D341Med (cell line): Measurements from ENCODE around the gene RELN.
"Not testable (repeated sequence)": the region's sequence is repeated elsewhere in the genome, so short reads cannot be mapped to it uniquely, and the experiment has no call there.

Experiments
- DNase-seq: peaks from one replicate; pipeline ENCODE4 v3.0.0; 2012; ENCODE audit warnings: low spot score

RELN gene

DNA sequence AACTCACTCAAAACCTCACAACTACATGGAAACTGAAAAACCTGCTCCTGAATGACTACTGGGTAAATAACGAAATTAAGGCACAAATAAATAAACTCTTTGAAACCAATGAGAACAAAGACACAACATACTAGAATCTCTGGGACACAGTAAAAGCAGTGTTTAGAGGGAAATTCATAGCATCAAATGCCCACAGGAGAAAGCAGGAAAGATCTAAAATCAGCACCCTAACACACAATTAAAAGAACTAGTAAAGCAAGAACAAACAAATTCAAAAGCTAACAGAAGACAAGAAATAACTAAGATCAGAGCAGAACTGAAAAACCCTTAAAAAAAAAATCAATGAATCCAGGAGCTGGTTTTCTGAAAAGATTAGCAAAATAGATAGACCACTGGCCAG is 202.4 kb downstream of the RELN start:
- DNase-seq, result not testable (repeated sequence)

DNA sequence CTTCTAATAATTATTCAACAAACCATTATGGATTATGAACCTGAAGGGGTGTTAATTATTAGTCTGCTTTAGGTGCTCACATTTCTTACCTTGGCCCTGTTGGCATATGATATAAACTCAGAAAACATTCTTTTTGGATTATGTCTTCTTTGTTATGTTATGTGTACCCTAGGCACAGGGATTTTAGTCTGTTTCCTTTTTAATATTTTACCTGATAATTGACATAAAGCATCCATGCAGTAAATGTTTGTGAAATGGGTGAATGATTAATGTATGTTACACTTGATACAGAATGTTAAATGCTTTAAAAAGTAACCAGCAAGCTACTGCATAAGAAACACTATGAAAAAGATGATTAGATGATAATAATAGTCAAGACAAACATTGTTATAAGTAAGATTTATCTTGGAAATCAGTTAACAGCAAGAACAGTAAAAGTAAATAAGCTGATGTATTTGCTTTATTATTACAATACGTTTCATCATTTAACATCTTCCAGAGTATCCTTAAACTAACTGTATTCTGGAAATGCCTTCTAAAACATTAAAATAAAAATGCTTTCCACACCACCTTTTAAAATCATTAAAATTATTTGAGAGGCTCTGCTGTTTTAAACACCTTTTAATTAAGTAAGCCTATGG is 204.7 kb downstream of the RELN start:
- DNase-seq, result no peak

DNA sequence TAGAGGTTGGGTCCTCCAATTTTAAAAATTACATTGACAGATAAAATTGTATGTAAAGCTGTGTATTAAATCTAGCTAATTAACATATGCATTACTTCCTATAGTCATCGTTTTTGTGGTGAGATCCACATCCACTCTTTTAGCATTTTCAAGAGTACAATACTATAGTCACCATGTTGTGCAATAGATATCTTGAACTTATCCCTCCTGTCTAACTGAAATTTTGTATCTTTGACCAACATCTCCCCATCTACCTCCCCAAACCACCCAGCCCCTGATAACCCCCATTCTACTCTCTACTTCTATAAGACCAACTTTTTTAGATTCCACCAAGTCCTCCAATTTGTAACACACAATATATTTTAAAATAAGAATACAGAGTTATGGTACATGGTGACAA is 208.0 kb downstream of the RELN start:
- DNase-seq, result no peak

DNA sequence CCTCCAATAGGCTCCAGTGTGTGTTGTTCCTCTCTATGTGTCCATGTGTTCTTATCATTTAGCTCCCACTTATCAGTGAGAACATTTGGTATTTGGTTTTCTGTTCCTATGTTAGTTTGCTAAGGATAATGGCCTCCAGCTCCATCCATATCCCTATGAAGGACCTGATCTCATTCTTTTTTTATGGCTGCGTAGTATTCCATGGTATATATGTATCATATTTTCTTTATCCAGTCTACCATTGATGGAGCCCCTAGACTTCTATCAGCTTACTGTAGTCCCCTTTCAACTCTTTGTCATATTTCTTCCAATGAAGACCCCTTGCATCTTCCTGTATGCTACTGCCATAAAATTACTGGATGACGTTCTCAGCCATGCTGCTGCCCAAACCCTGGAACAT is 208.9 kb downstream of the RELN start:
- not testable (repeated sequence) for DNase-seq

DNA sequence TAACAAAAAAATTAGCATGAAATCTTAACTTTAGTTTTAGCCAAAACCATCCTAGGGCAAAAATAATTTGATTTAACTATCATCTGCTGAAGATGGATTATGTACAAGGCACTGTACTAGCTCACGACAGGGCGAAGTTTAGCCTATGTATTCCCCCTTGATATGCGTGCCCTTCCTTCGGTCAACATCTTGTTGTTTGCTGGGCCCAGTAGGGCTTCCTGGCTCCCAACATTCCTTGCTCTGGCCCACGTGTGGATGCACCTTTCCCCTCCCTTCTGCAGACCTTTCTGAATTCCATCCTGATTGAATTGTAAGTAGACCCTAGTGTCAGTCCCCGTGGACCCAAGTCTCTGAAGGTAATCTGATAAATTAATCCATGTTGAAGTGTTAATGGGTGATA is 212.0 kb downstream of the RELN start:
- DNase-seq, result no peak

DNA sequence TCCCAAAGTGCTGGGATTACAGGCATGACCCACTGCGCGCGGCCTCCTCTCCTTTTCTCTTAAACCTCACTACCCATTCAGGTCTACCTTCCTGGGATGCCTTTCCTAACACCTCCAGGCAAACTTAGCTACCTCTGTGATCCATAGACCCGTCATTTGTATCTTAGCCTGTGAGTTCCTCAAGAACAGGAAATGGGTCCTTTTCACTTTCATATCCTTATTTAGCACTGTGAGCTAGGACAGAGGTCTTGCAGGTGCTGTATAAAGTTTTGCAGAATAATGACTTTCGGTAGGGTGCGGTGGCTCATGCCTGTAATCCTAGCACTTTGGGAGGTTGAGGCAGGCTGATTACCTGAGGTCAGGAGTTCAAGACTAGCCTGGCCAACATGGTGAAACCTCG is 215.7 kb downstream of the RELN start:
- DNase-seq, result no peak

DNA sequence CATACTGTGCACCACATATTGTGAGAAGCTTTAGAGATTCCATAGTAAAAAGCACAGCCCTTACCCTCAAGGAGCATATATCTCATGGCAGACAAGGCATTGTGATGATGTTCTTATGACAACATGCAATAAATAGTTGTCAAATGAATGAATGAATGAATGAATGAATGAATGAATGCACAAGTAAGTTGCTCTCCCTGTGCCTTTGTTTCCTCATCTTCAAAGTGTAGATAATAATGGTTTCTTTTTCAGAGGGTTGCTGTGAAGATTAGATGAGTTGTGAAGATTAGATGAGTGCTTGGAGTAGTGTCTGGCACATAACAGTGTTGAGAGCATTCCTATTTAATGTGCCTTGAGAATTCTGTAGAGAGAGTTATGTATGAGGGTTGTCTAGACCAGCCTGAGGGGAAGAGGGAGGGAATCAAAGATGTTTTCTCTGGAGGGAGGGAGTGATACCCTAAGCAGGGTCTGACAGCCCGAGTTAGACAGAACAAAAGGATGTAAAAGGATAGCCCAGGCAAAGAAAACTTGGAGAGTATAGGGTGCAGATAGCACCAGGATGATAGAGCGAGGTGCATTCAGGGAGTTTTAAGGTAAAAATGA is 217.2 kb downstream of the RELN start:
- no peak for DNase-seq

DNA sequence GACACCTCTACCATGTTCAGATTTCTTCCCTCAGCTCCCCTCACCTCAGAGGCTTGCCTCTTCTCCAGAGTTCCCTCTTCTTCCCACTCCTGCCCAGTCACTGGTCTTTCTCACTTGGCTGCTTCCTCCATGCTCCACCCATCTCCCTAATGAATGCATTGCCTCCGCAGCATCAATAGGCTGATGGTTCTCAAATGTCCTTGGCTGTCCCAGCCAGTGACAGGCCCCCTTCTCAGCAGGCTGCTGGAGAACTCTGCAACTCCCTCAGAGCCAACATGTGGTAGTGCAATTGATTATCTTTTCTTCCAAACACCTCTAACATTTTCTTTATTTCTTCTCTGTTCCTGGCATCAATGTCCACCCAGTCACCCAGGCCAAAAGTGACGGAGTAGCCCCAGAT is 218.2 kb downstream of the RELN start:
- no peak for DNase-seq

DNA sequence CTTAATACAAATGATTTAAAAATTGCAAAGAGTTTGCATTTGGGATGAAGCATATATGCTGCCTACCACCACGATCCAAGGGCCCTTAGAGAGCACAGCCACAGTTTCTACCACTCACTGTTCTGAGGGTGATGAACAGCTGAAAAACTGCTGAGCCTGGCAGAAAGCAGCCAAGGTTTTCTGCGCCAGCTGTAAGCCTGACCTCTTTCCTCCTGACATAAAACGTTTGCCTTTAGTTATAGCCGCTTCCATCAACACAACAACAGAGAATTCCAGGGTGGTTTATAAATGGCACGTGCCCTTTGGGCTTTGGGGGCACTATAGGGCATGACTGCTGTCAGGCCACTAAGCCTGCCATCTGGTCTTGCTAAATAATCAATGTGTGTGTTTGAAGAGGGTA is 222.8 kb downstream of the RELN start:
- DNase-seq, result no peak

DNA sequence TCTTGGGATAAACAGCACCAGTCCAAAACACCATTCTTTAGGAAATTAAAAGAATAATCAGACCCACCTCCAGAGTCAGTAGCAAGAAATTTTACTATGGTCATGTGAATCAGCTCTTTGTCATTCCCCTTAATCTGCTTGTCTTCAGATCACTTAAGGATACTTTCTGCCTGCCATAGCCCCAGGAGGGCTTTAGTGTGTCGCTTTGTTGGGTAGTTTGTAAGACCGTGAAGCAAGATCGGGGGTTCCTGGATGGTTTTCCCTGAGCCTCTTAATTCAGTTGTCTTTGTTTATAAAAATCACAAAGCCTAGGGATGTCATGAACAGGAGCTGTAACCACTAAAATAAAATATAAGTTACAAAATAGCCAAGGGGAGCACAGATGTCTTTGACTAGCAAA is 223.6 kb downstream of the RELN start:
- no peak for DNase-seq

DNA sequence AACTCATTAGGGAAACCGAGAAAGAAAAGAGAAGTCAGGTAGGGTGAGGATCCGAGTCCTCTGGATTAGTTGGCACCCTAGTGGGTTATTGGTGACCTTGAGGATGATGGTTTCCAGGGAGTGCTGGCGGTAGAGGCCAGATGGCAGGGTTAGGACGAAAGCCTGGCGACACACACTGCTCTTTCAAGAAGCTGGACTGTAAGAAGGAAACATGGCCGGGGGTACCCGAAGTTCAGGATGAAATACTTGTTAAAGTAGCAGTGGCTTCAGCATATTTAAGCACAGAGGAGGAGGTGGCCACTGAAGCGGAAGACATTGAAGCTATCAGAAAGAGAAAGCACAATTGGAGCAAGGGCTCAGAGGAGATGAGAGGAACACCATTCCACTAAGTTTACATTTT is 224.6 kb downstream of the RELN start:
- DNase-seq, result no peak

DNA sequence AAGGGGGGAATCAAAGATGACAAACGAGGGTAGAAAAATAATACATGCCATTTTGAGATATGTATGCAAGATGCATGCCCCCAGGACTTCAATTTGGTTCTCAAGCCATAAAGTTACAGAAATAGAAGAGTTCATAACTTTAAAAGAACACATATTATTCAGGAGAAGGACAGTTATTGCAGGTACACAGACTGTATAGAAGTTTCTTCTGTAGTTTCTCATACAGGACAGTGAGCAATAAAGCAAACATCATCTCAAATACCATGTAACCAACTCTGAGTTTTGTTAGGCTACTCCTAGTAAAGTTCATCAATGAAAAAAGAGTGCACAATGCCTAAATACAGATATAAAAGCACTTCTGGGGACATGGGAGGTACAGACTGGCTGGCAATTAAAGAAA is 226.6 kb downstream of the RELN start:
- DNase-seq, result no peak

DNA sequence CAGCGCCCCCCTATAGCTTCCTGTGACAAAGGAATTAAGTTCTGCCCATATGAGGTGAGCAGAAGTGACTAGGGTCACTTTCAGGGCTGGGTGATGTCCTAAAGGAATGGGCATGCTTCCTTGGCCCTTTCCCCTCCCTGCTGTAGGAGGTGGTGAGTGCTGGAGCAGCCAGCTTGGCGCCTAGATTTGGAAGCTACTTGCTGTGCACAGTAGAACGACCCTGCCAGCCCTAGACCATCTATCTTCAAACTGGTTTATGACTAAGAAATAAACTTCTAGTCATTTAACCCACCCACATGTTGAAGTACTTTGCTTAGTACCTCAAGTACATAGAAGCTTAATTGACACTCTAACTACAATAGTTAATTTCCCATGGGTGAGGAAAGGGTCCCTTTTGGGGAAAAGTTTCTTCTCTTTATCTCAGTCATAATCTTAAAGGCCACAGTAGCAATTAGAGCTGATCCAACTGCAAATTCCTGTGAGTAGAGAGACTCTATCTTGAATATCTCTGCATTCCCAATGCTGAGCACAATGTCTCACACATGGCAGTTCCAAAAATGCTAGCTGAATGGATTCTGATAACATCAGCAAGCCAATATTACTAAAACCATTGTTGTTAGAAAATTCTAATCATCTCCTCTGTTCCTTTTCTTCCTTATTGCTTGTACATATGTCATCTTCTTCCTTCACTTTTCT is 227.2 kb downstream of the RELN start:
- no peak for DNase-seq

DNA sequence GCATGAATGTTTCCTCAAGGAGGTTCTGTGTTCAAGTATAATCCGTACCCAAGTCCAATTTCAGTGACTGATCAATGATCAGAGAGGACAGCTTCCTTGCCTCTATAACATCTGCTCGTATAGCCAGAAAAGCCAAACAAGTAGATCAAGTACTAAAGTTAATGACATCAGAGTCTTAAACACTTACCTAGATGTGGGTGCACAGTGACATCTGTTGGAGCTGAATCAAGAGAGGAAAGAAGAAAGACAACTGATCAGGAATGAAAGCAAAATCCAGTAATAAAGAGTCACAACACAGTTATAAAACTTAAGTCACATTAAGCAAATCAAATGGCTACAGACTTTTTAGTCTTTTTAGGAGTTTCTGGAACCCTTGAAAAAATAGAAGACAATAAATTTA is 236.5 kb downstream of the RELN start:
- no peak for DNase-seq

DNA sequence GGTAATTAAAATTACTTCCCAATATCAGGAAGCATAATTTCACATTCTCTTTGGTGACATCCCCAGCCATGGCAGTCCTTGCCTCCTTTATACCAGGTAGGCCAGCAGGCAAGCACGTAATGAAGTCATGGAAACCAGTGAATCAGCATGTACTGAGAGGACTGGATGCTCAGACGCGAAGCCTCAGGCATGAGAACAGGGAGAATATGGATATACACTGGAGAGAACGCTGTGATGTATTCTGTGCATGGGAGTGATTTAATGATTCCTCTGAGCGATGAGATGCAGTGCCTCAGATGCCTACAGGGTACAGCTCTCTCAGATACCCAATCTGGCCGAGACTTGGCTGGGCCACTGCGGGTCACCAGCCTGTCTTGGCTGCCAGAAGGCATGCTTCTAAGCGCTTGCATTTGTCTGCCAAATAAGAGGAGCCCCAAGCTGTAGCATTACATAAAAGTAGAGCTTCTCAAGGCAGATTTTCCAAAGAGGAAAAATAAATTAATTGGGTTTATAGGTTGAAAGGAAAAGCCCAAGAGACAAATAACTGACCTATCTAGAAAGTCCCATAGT is 238.1 kb downstream of the RELN start:
- DNase-seq, result no peak

DNA sequence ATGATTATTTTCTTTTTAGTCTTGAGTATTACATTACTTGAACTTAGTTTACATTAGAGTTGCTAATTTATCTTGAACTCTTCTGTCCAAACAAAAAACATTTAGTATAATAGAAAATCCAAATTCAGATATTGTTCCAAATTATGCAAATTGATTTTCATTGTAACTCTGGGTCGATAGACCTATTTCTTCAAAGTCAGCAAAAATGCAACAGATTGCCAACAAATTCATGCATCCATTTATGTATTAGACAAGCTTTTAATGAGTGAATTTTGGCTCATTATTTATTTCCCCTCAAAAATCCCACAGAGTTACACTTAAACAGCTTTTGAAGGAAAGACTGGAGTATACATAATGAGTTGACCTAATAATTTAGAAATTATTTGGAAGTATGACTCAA is 240.8 kb downstream of the RELN start:
- DNase-seq, result no peak

DNA sequence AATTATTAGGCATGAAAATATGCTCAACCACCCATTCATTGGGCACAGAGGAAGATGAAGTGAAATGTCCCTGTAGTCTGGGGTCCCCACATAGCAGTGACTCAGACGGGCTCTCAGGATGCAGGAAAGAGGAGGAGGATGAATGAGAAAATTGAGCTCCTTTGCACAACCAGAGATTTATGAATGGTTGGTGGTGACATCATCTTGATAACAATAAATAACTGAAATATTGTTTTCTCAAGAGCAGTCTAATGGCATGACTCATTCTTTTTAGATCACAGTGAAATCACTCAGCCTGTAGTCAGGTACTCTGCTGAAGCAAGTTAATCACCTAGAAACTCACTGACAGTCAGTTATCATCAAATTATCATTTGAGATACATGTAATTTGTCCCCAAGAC is 254.1 kb downstream of the RELN start:
- DNase-seq, result no peak

DNA sequence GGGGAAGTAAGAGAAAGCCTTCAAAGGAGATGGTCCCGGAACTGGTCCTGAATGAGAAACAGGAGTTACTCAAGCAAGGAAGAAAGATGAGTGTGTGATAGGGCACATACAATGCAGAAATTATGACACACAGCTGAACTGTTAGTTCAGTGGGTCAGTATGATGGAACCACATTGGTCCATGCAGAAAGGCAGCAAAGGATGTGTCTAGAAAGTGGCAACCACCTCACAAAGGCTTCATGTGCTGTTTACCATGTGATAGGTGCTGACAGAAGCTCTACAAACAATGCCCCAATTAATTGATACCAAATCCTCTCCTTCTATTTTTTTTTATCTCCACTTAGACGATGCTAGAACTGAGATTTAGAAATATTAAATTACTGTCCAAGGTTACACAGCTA is 258.3 kb downstream of the RELN start:
- no peak for DNase-seq

DNA sequence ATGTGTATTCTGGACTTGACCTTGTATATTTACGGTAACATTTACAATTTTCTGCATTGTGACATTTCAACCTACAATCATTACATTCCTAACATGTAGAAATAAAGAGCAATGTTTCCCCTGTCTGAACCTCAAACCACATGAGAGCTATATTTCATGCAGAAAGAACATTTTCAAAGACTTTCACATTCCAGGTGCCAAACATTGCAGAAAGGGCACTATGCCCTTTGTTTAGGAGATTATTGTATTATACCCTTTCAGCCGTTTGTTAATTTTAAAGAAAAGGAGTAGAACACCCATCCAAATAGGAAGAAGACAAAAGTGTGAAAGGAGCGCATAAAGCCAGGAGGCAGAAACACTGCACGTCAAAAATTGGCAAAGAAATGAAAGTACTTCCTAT is 260.4 kb downstream of the RELN start:
- no peak for DNase-seq

DNA sequence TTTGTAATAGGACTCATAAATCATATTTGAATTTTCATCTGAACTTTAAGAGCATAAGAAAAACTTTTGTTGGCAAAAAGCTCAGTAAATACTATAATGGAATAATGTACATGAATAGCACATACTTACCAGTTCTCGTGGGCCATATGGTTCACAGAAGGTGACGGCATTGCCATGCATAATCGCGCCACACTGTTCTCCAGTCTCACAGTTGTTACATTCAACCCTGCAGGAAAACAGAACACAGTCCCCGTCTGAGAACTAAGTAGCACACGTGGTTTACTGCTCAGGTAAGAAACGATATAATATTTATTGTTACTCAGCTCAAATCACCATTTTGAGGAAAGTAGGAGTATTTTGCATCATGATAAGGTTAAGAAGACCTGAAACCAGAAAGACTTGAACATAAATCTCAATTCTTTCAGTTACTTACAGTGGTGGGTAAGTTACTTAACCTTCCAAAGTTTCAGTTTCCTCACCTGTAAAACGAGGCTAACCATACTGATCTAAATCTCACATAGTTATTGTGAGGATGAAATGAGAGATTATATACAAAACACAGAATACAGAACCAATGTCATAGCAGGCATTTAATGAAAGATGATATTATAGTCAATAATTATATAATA is 261.4 kb downstream of the RELN start:
- no peak for DNase-seq

DNA sequence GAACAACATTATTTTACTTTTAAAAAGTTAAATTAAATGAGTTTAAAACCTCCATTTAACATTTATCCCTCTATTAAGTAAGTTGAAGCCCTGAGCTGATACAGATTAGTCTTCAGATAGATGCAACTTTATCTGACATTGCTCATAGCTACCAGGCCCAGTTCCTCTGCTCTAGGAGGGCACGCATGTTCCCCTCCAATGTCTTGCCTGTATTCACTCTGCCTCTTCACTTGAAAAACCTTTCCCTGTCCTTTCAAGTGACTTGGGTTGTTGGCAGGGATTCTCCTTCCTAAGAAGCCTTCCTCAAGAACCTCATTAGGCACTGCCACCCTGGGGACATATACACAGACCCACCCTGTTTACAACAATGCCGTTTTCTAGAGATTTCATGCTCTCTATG is 270.4 kb downstream of the RELN start:
- no peak for DNase-seq

DNA sequence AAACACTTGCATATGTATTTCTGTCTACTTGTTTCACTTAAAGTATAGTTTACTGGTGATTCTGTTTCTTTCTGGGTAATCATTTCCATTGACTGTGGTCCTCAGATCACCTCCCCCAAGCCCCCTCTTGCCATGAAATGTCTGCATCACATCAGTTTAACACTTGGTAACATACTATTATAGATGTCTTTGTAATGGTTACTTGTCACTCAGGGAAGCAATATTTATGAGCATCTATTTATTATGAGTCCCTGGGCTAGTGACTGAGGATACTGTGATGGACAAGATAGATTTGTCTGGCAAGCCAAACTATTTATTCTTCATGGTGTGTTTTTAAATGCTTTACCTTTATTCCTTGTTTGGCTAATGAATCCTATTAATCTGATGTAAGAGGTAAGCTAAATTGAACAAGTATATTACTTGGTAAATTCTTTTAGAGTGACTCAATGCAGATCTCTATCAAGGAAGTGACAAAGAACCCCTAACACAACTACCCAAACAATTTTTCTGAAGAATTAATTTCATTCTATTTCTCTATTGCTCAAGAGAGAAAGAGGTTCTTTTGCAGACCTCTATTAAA is 270.9 kb downstream of the RELN start:
- no peak for DNase-seq

DNA sequence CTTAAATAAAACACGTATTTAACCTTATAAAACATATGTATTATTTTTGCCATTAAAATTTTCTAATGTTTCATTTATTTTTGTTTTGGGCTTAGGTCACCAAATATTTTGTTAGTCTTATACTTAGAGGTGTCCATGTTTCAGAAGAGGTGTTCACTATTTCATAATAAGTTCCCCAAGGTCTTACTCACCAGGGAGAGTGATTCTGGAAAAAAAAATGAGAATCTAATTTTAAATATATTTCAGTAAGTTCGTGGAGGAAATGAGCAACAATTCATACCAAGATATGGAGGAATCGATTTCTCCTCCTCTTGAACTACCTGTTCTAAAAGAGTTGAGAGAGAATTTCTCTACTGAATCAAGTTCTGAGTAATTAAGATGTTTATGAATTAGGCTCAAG is 271.9 kb downstream of the RELN start:
- no peak for DNase-seq
